ENCODE data around the gene PSMG4. TPM values are rescaled to one million over a fixed set of nuclear protein-coding genes. Genes with fewer than 3 reads are reported as not detected.
A peak's percentile ranks its signal among the peaks of the same experiment; 100 is the strongest.

The PSMG4 gene
- total RNA-seq, 2 donors from 2014 or later = 16.4 to 25.2 TPM

- H3K9me3 Mint-ChIP-seq = no peaks in the 10 kb centered on the region
- H3K4me3 Mint-ChIP-seq = no peak overlapping the region
- H3K4me1 Mint-ChIP-seq (ENCODE audit: low read depth in 2 of 2) = peaks cover 0 to 3% of the 10 kb centered on the region in 2 donors
- no peak overlapping the region for H3K27ac Mint-ChIP-seq
- DNase-seq (ENCODE audit: low spot score) (peak; percentile 51), ATAC-seq (no peak)
- H3K36me3 Mint-ChIP-seq = no peaks in the 10 kb centered on the region
- H3K27me3 Mint-ChIP-seq = no peaks in the 10 kb centered on the region
Observed at GRCh38 chr6:3280866-3281465, 22.2 kb downstream of the PSMG4 start.

- no peaks in the 10 kb centered on the region for H3K9me3 Mint-ChIP-seq
- ATAC-seq (no peak), DNase-seq (ENCODE audit: low spot score) (peak; percentile 31)
- H3K4me1 Mint-ChIP-seq (ENCODE audit: low read depth in 2 of 2) = peaks cover 0 to 3% of the 10 kb centered on the region in 2 donors
- H3K27me3 Mint-ChIP-seq = no peaks in the 10 kb centered on the region
- no peak overlapping the region for H3K27ac Mint-ChIP-seq
- no peaks in the 10 kb centered on the region for H3K36me3 Mint-ChIP-seq
- no peak overlapping the region for H3K4me3 Mint-ChIP-seq
Observed at GRCh38 chr6:3281631-3282475, 23.1 kb downstream of the PSMG4 start.

- no peak overlapping the region for H3K27ac Mint-ChIP-seq
- no peaks in the 10 kb centered on the region for H3K36me3 Mint-ChIP-seq
- ATAC-seq (no peak), DNase-seq (ENCODE audit: low spot score) (peak; percentile 39)
- H3K4me1 Mint-ChIP-seq (ENCODE audit: low read depth in 2 of 2) = peaks cover 0 to 3% of the 10 kb centered on the region in 2 donors
- no peaks in the 10 kb centered on the region for H3K27me3 Mint-ChIP-seq
- H3K9me3 Mint-ChIP-seq = no peaks in the 10 kb centered on the region
- no peak overlapping the region for H3K4me3 Mint-ChIP-seq
Observed at GRCh38 chr6:3282476-3283236, 23.9 kb downstream of the PSMG4 start.

GRCh38 chr6:3283241-3283640 lies 24.5 kb downstream of the PSMG4 start:
- no peak overlapping the region for H3K4me3 Mint-ChIP-seq
- H3K27me3 Mint-ChIP-seq = no peaks in the 10 kb centered on the region
- no peak for ATAC-seq
- DNase-seq (ENCODE audit: low spot score) = no peak
- H3K9me3 Mint-ChIP-seq = no peaks in the 10 kb centered on the region
- peaks cover 0 to 3% of the 10 kb centered on the region in 2 donors for H3K4me1 Mint-ChIP-seq (ENCODE audit: low read depth in 2 of 2)
- H3K36me3 Mint-ChIP-seq = no peaks in the 10 kb centered on the region
- no peak overlapping the region for H3K27ac Mint-ChIP-seq

GRCh38 chr6:3283641-3284435 lies 25.1 kb downstream of the PSMG4 start:
- peak; percentile 56 for DNase-seq (ENCODE audit: low spot score)
- Mint-ChIP-seq H3K4me3 (no peak overlapping the region), H3K9me3 (no peaks in the 10 kb centered on the region), H3K27ac (no peak overlapping the region), H3K36me3 (no peaks in the 10 kb centered on the region), H3K4me1 (ENCODE audit: low read depth in 2 of 2) (peaks cover 0 to 3% of the 10 kb centered on the region in 2 donors), H3K27me3 (no peaks in the 10 kb centered on the region)
- no peak for ATAC-seq

DNA sequence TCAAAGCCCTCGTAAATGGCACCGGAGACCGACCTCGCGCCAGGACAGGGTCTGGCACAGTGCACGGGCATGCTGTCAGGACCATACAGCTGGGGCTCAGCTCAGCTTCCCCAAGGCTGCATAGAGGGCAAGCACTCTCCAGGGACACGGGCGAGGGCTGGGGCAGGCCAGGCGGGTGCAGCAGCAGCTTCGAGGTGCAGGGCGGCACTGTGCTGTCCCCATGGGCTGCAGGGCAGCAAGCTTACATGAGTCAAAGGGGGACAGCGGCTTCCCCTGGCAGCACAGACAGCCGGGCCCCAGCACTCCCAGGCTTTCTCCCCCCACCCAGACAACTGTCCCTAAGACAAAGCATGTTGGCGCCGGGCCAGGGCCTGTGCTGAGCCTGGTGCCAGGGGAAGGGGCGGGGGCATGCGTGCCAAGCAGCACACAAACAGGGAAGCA lies 25.7 kb downstream of the PSMG4 start:
- no peak overlapping the region for H3K4me3 Mint-ChIP-seq
- H3K9me3 Mint-ChIP-seq = no peaks in the 10 kb centered on the region
- peak; percentile 55 for DNase-seq (ENCODE audit: low spot score)
- H3K27me3 Mint-ChIP-seq = no peaks in the 10 kb centered on the region
- H3K27ac Mint-ChIP-seq = no peak overlapping the region
- ATAC-seq = no peak
- no peaks in the 10 kb centered on the region for H3K36me3 Mint-ChIP-seq
- peaks cover 0 to 2% of the 10 kb centered on the region in 2 donors for H3K4me1 Mint-ChIP-seq (ENCODE audit: low read depth in 2 of 2)

DNA sequence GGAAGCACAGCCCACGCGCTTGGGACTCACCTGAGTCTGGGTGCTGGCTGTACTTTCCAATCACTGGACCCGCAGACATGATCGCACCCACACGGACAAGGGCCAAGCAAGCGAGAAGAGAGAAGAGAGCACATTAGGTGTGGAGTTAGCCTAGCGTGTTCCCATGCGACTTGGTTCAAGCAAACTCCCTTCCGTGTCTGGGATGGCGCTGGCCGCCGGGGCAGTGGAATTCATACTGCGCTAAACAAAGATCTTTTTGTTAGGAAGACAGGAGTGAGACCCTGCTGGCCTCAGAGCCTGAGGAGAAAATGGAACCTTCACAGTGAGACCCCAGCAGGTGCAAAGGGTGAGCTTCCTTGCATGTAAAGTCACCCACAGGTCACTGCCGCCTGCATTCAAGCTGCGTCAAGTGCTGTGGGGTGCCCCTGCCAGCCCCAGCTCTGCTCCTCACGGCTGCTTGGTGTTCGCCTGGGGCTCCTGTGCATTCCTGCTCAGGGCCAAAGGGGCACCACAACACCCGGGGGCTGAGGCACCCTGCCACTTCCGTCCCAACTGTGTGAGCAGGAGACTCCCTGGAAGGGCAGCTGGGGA lies 26.4 kb downstream of the PSMG4 start:
- Mint-ChIP-seq H3K4me1 (ENCODE audit: low read depth in 2 of 2) (no peaks in the 10 kb centered on the region), H3K27me3 (no peaks in the 10 kb centered on the region), H3K9me3 (no peaks in the 10 kb centered on the region), H3K36me3 (no peaks in the 10 kb centered on the region), H3K27ac (no peak overlapping the region), H3K4me3 (no peak overlapping the region)
- ATAC-seq = no peak
- peak; percentile 37 for DNase-seq (ENCODE audit: low spot score)

DNA sequence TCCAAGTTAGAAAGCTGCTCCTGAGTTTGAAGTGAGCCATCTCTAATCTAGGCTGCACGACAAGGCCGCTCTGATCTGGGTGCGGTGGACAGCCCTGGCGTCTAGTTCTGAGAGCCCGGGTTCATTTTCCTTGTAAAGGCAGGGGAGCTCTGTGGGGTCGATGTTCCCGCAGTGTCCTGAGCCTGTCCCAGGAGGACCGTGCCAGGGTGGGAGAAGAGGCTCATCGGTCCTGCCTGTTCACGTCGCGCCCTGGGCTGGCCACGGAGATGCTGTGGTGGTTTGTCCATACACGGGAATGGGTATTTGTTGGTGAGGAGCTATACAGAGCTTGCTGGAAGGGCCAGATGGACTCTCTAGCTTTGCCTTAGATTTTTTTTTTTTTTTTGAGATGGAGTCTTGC lies 27.0 kb downstream of the PSMG4 start:
- Mint-ChIP-seq H3K27me3 (no peaks in the 10 kb centered on the region), H3K9me3 (no peaks in the 10 kb centered on the region), H3K36me3 (no peaks in the 10 kb centered on the region), H3K27ac (no peak overlapping the region), H3K4me1 (ENCODE audit: low read depth in 2 of 2) (no peaks in the 10 kb centered on the region), H3K4me3 (no peak overlapping the region)
- DNase-seq (ENCODE audit: low spot score) (peak; percentile 32), ATAC-seq (no peak)

DNA sequence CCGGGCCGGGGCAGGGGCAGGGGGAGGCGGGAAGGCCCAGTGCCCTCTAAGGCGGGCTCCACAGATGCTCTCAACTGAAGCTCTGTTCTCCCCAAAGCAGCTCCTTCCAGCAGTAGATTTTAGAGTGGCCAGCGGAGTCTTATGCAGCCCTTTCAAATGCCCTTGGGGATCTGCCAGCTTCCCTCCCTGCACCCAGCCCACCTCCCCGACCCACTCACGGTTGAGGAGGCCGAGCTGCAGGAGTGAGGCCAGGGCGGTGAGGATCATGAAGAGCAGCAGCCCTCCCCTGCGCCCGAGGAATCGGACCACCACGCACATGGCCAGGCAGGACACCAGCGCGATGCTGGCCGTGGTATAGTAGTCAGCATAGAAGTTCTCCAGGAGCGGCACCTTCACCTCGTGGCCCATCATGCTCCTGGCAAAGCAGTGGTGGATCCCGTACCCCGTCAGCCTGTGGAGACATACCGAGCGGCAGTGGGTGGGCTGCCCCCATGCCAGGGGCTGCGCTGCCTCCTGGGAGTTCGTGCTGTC lies 28.0 kb downstream of the PSMG4 start:
- Mint-ChIP-seq H3K4me3 (no peak overlapping the region), H3K27ac (no peak overlapping the region), H3K4me1 (ENCODE audit: low read depth in 2 of 2) (no peaks in the 10 kb centered on the region), H3K27me3 (no peaks in the 10 kb centered on the region), H3K36me3 (no peaks in the 10 kb centered on the region), H3K9me3 (no peaks in the 10 kb centered on the region)
- no peak for ATAC-seq
- peak; percentile 60 for DNase-seq (ENCODE audit: low spot score)

GRCh38 chr6:3287308-3287707 lies 28.6 kb downstream of the PSMG4 start:
- H3K36me3 Mint-ChIP-seq = no peaks in the 10 kb centered on the region
- no peaks in the 10 kb centered on the region for H3K4me1 Mint-ChIP-seq (ENCODE audit: low read depth in 2 of 2)
- no peaks in the 10 kb centered on the region for H3K9me3 Mint-ChIP-seq
- H3K4me3 Mint-ChIP-seq = no peak overlapping the region
- H3K27ac Mint-ChIP-seq = no peak overlapping the region
- ATAC-seq = no peak
- no peaks in the 10 kb centered on the region for H3K27me3 Mint-ChIP-seq
- peak; percentile 31 for DNase-seq (ENCODE audit: low spot score)

DNA sequence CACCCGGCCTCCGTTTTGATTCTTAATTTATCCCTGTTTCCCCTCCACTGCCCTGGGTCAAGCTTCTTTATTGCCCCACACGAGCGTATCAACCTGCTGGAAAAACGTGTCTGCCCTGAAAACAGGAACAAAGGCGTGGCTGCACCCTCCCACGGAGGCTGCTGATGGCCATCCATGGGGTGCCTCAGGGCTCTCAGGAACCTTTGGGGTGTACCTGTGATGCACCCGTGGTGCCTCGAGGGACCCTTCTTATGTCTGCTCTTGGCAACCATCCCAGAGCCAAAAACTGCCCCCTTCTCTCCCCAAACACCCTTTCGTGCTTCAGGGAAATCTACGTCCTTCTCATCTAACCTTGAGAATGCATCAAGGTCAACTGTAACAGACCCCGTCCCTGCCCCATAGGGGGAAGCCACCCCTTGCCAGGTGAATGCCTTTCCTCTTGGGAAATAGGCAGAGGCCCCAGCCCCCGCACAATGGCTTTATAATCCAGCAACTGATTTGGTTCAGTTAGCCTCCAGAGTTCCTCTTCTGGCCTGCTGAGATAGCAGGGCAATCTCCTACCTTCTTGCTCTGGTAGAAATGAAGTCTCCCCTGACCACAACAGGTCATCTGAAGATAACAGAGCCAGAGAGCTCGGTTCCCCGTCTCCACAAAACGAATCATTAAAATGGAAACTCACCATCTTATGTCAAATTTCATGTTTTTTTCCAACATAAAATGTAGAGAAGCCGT lies 29.4 kb downstream of the PSMG4 start:
- no peak overlapping the region for H3K27ac Mint-ChIP-seq
- ATAC-seq (no peak), DNase-seq (ENCODE audit: low spot score) (peak; percentile 31)
- H3K27me3 Mint-ChIP-seq = no peaks in the 10 kb centered on the region
- no peak overlapping the region for H3K4me3 Mint-ChIP-seq
- no peaks in the 10 kb centered on the region for H3K9me3 Mint-ChIP-seq
- no peaks in the 10 kb centered on the region for H3K36me3 Mint-ChIP-seq
- no peaks in the 10 kb centered on the region for H3K4me1 Mint-ChIP-seq (ENCODE audit: low read depth in 2 of 2)
